T-helper 2 cell treated with Interferon-gamma antibody and Interleukin-4, amounts not matched to agents 5 μg/mL and 100 μg/mL, for 36 hours (primary cell): ENCODE measurements around the gene TMSB4X.
A peak's percentile ranks its signal among the peaks of the same experiment; 100 is the strongest.
"Not testable (repeated sequence)": the region's sequence is repeated elsewhere in the genome, so short reads cannot be mapped to it uniquely, and the experiment has no call there.

Experiments used
- DNase-seq: peaks from one replicate; pipeline ENCODE4 v3.0.0; 2021; ENCODE audit warnings: low spot score
- H3K27ac Mint-ChIP-seq: one replicate; pipeline ENCODE4 v1.8.0; 2021; ENCODE audit warnings: mild to moderate bottlenecking, mixed read lengths
- H3K27me3 Mint-ChIP-seq: one replicate; pipeline ENCODE4 v1.8.0; 2021; ENCODE audit warnings: low read depth, mixed read lengths
- H3K36me3 Mint-ChIP-seq: one replicate; pipeline ENCODE4 v1.8.0; 2021; ENCODE audit warnings: low read depth, mixed read lengths
- H3K4me1 Mint-ChIP-seq: one replicate; pipeline ENCODE4 v1.8.0; 2021; ENCODE audit warnings: low read depth, mixed read lengths
- H3K4me3 Mint-ChIP-seq: one replicate; pipeline ENCODE4 v1.8.0; 2022; ENCODE audit warnings: mild to moderate bottlenecking, moderate library complexity, mixed read lengths
- H3K9me3 Mint-ChIP-seq: one replicate; pipeline ENCODE4 v1.8.0; 2021; ENCODE audit warnings: mixed read lengths

TMSB4X gene

DNA sequence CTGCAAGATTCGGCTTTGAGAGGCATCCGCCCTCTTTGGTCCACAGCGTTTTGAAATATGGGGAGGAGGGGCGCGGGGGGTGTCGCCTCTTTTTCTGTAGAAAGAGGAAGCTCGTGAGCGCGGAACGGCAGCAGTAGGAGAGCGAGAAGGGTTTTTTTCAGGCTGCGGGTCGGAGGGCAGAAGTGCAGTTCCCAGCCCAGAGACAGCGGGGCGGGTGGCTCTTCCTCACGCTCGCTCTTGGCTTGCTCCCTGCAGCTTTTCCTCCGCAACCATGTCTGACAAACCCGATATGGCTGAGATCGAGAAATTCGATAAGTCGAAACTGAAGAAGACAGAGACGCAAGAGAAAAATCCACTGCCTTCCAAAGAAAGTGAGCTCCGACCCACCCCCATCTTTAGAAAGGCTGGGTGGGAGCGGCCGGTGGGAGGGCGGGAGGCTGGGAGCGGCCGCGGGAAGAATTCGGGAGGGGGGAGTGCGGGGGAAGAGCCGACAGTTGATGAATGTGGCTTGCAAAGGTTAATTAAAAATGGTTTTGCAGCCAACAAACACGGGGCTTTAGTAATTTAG lies 1.2 kb downstream of the TMSB4X start:
- H3K27ac Mint-ChIP-seq = peak overlapping the region; percentile 99
- H3K4me3 Mint-ChIP-seq = peak overlapping the region; percentile 99
- peaks cover 2% of the 10 kb centered on the region for H3K27me3 Mint-ChIP-seq
- no peaks in the 10 kb centered on the region for H3K9me3 Mint-ChIP-seq
- peaks cover 41% of the 10 kb centered on the region for H3K36me3 Mint-ChIP-seq
- no peak for DNase-seq
- H3K4me1 Mint-ChIP-seq = peaks cover 30% of the 10 kb centered on the region

GRCh38 chrX:12976819-12977732 lies 2.2 kb downstream of the TMSB4X start:
- Mint-ChIP-seq H3K4me1 (peaks cover 29% of the 10 kb centered on the region), H3K36me3 (peaks cover 43% of the 10 kb centered on the region), H3K4me3 (peak overlapping the region; percentile 99), H3K27ac (peak overlapping the region; percentile 98)
- H3K9me3 Mint-ChIP-seq, H3K27me3 Mint-ChIP-seq, DNase-seq: not testable (repeated sequence)

DNA sequence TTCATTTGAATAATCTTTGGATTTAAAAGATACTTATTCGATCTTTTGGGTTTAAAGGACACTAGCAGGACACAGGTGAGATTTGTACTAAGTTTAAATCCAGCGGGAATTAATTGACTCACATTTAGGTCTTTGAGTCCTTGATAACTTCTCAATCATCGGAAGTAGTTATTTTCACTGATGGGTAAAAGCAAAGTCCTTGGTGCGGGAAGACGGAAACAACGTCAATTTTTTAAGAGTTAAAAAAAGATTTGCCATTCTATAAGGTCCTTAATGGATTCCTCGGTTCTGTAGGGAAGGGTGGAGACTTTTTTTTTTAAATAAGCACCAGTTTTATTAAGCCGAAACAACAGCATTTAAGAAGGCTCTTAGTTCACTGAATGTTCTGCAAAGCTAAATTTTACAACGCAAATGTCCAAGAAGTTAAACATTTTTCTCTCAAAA lies 2.9 kb downstream of the TMSB4X start:
- H3K27ac Mint-ChIP-seq = peak overlapping the region; percentile 98
- peak overlapping the region; percentile 99 for H3K4me3 Mint-ChIP-seq
- no peak for DNase-seq
- H3K9me3 Mint-ChIP-seq = no peaks in the 10 kb centered on the region
- H3K4me1 Mint-ChIP-seq = peaks cover 30% of the 10 kb centered on the region
- H3K27me3 Mint-ChIP-seq = peaks cover 2% of the 10 kb centered on the region
- peaks cover 42% of the 10 kb centered on the region for H3K36me3 Mint-ChIP-seq

- DNase-seq = peak; percentile 56
- peak overlapping the region; percentile 99 for H3K4me3 Mint-ChIP-seq
- peaks cover 32% of the 10 kb centered on the region for H3K4me1 Mint-ChIP-seq
- H3K9me3 Mint-ChIP-seq = no peaks in the 10 kb centered on the region
- H3K36me3 Mint-ChIP-seq = peaks cover 40% of the 10 kb centered on the region
- peaks cover 2% of the 10 kb centered on the region for H3K27me3 Mint-ChIP-seq
- H3K27ac Mint-ChIP-seq = peak overlapping the region; percentile 98
Measured at GRCh38 chrX:12978205-12979025, 3.5 kb downstream of the TMSB4X start.

GRCh38 chrX:12979026-12979607 lies 4.2 kb downstream of the TMSB4X start:
- no peaks in the 10 kb centered on the region for H3K9me3 Mint-ChIP-seq
- H3K27ac Mint-ChIP-seq = peak overlapping the region; percentile 98
- no peak for DNase-seq
- peaks cover 39% of the 10 kb centered on the region for H3K4me1 Mint-ChIP-seq
- H3K27me3 Mint-ChIP-seq = peaks cover 2% of the 10 kb centered on the region
- H3K4me3 Mint-ChIP-seq = peak overlapping the region; percentile 99
- H3K36me3 Mint-ChIP-seq = peaks cover 40% of the 10 kb centered on the region

DNA sequence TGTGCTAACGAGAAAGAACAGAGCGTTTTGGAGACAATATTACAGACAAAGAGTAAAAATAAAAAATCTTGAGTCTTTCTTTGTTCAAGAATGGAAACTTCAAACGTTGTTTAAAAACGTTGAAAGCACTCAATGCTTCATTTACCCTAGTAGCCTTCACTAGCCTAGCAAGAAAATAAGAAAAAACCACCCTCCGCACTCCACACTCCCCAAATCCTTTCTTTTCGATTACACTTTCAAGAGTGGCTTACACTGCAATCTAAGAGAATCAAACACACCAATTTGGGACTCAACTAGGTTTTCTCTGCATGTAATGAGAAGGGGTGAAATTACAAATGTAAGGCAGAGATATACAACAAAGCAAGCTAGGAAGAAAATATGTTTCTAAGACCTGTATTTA lies 4.7 kb downstream of the TMSB4X start:
- H3K36me3 Mint-ChIP-seq = peaks cover 40% of the 10 kb centered on the region
- no peaks in the 10 kb centered on the region for H3K9me3 Mint-ChIP-seq
- peak overlapping the region; percentile 98 for H3K27ac Mint-ChIP-seq
- peaks cover 44% of the 10 kb centered on the region for H3K4me1 Mint-ChIP-seq
- no peak for DNase-seq
- peak overlapping the region; percentile 99 for H3K4me3 Mint-ChIP-seq
- H3K27me3 Mint-ChIP-seq = peaks cover 2% of the 10 kb centered on the region

GRCh38 chrX:12980039-12980438 lies 5.1 kb downstream of the TMSB4X start:
- H3K4me3 Mint-ChIP-seq = peak overlapping the region; percentile 99
- not testable (repeated sequence) for H3K9me3 Mint-ChIP-seq, DNase-seq, H3K27me3 Mint-ChIP-seq
- H3K27ac Mint-ChIP-seq = peak overlapping the region; percentile 98
- H3K36me3 Mint-ChIP-seq = peaks cover 38% of the 10 kb centered on the region
- peaks cover 45% of the 10 kb centered on the region for H3K4me1 Mint-ChIP-seq

DNA sequence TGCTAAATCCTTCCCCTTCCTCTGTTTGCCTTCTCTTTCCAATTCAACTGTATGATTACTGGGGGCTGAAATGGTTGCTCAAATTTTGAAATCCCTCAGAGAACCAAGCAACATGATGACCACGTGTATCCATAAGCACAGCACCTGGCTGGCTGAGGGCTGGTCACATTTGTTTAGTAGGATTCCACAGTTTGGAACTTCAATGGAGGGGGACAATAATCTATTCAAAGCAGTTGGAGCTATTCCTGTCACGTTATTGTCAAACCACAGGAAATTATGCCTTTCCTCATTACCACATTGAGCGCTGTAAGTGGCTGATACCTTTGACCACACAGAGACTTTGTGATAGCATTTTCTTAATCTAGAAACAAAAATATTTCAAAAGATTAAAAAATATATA lies 7.0 kb downstream of the TMSB4X start:
- H3K27me3 Mint-ChIP-seq = no peaks in the 10 kb centered on the region
- H3K27ac Mint-ChIP-seq = peak overlapping the region; percentile 90
- peak overlapping the region; percentile 68 for H3K4me3 Mint-ChIP-seq
- no peak for DNase-seq
- H3K36me3 Mint-ChIP-seq = peaks cover 27% of the 10 kb centered on the region
- H3K4me1 Mint-ChIP-seq = peaks cover 64% of the 10 kb centered on the region
- H3K9me3 Mint-ChIP-seq = no peaks in the 10 kb centered on the region

GRCh38 chrX:12984603-12985319 lies 9.9 kb downstream of the TMSB4X start:
- H3K27me3 Mint-ChIP-seq = no peaks in the 10 kb centered on the region
- H3K4me1 Mint-ChIP-seq = peaks cover 65% of the 10 kb centered on the region
- no peaks in the 10 kb centered on the region for H3K9me3 Mint-ChIP-seq
- peak overlapping the region; percentile 98 for H3K27ac Mint-ChIP-seq
- H3K36me3 Mint-ChIP-seq = peaks cover 8% of the 10 kb centered on the region
- DNase-seq = peak; percentile 48
- peak overlapping the region; percentile 66 for H3K4me3 Mint-ChIP-seq

DNA sequence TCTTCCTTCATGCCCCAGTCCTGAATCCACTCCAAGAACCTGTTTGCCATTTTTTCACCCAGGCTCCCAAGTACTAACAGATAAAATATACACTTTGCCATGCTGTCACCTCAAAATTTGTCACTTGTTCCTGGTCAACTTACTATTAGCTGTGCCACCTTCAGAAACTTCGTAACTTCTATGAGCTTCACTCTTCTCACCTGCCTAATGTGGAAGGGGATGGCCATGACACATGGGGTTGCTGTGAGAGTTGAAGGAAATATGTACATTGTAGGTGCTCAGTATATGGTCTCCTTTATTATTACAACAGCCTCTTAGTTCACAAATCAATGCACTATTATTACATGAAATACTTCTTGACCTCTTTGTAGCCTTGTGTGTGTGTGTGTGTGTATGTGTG lies 10.4 kb downstream of the TMSB4X start:
- DNase-seq = no peak
- peak overlapping the region; percentile 98 for H3K27ac Mint-ChIP-seq
- H3K4me3 Mint-ChIP-seq = peak overlapping the region; percentile 66
- H3K9me3 Mint-ChIP-seq = no peaks in the 10 kb centered on the region
- H3K4me1 Mint-ChIP-seq = peaks cover 61% of the 10 kb centered on the region
- H3K27me3 Mint-ChIP-seq = no peaks in the 10 kb centered on the region
- H3K36me3 Mint-ChIP-seq = peaks cover 8% of the 10 kb centered on the region

GRCh38 chrX:12986164-12986779 lies 11.4 kb downstream of the TMSB4X start:
- peak overlapping the region; percentile 63 for H3K4me3 Mint-ChIP-seq
- H3K4me1 Mint-ChIP-seq = peaks cover 57% of the 10 kb centered on the region
- H3K36me3 Mint-ChIP-seq = peaks cover 8% of the 10 kb centered on the region

GRCh38 chrX:12986886-12987285 lies 12.0 kb downstream of the TMSB4X start:
- peak overlapping the region; percentile 63 for H3K4me3 Mint-ChIP-seq
- H3K27ac Mint-ChIP-seq = peak overlapping the region; percentile 98
- no peaks in the 10 kb centered on the region for H3K9me3 Mint-ChIP-seq
- H3K4me1 Mint-ChIP-seq = peaks cover 59% of the 10 kb centered on the region
- no peak for DNase-seq
- peaks cover 6% of the 10 kb centered on the region for H3K36me3 Mint-ChIP-seq
- H3K27me3 Mint-ChIP-seq = no peaks in the 10 kb centered on the region

More at GRCh38 chrX:12986164-12986779, 11.4 kb downstream of the TMSB4X start:
- peak overlapping the region; percentile 98 for H3K27ac Mint-ChIP-seq
- no peak for DNase-seq
- H3K9me3 Mint-ChIP-seq = no peaks in the 10 kb centered on the region
- H3K27me3 Mint-ChIP-seq = no peaks in the 10 kb centered on the region
